GM12801 (cell line): ENCODE data around the gene SBK2.

Source experiments
- CTCF ChIP-seq: IDR thresholded peaks from one replicate; pipeline ENCODE4 v1.5.1; 2011; ENCODE audit warnings: control low read depth; ENCODE audit not compliant: insufficient read length; ENCODE audit errors: extremely low read depth

SBK2 gene

DNA sequence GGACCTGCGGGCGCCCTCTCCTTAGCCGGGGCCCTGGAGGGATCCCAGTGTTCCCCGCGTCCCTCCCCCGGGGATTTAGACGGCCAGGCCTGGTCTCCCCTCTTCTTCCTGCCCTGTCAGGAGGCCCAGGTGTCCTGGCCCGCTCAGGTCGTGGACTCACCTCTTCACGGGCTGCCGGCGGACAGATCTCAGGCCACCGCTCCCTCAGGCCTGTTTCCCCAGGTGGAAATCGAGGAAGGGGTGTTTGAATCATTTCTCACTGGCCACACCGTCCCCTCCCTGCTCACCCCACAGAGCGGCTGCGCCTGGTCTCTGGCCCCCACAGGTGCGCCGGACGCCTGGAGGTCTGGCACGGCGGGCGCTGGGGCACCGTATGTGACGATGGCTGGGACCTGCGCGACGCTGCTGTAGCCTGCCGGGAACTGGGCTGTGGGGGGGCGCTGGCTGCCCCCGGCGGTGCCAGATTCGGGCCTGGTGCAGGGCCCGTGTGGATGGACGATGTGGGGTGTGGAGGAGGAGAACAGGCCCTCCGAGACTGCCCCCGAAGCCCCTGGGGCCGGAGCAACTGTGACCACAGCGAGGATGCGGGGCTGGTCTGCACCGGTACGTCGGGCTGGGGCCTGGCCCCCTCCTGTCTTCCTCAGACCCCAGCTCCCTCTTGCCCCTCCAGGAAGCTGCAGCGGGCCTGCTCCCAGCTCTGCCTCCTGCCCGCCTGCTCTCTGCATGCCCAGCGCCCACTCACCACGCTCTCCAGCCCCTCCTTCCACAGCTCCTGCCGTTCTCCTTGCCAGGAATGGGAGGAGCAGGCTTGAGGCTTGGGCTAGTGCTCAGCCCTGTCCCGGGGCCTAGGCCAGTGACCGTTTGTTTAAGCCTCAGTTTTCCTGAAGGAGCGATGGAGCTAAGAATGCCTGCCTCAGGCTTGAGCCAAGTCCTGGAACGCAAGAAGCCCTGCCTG is 46.2 kb downstream of the SBK2 start:
- TF ChIP-seq CTCF: no peak

- no peak for TF ChIP-seq CTCF
These were observed 47.0 kb downstream of the SBK2 start for GRCh38 chr19:55489711-55490477.

- TF ChIP-seq CTCF: no peak
These were observed 47.8 kb downstream of the SBK2 start for GRCh38 chr19:55488986-55489710.

DNA sequence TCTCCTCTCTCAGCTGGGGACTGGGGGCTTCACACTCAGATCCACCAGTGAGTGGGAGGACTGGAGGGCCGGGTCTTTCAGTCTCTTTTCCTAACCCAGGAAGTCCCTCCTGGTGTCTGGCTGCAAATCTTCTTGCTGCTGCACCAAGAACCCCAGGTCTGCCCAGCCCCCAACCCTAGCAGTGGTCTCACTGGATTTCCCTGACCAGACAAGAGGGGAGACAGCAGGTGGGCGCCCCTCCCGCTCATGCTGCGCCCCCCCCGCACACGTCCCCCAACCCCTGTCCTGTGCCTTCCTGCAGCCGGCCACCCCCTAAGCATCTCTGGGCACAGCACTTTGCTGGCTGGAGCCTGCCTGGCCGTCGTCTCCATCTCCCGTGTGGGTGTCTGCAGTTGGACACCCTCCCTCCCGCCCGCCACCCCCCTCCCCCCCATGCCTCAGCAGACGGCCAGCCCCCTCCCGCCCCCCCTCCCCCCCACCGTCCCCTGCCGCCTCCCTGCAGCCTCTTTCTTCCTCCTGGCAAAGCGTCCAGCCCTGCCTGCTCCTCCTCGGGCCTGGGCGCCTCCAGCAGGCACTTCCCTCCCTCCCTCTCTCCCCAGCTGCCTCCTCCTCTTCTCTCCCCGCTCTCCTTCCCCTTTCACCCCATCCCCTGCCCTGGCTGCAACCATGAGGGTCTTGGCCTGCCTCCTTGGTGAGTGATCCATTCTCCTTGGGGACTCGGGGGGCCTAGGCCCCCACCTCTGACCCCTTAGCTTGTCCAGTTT is 48.8 kb downstream of the SBK2 start, which contains the start of gene SSC5D:
TSS of gene SSC5D (plus strand) at position 513 of the 764 bp plus-strand sequence. CDS start at position 667, 154 bp downstream.
- TF ChIP-seq CTCF: no peak

DNA sequence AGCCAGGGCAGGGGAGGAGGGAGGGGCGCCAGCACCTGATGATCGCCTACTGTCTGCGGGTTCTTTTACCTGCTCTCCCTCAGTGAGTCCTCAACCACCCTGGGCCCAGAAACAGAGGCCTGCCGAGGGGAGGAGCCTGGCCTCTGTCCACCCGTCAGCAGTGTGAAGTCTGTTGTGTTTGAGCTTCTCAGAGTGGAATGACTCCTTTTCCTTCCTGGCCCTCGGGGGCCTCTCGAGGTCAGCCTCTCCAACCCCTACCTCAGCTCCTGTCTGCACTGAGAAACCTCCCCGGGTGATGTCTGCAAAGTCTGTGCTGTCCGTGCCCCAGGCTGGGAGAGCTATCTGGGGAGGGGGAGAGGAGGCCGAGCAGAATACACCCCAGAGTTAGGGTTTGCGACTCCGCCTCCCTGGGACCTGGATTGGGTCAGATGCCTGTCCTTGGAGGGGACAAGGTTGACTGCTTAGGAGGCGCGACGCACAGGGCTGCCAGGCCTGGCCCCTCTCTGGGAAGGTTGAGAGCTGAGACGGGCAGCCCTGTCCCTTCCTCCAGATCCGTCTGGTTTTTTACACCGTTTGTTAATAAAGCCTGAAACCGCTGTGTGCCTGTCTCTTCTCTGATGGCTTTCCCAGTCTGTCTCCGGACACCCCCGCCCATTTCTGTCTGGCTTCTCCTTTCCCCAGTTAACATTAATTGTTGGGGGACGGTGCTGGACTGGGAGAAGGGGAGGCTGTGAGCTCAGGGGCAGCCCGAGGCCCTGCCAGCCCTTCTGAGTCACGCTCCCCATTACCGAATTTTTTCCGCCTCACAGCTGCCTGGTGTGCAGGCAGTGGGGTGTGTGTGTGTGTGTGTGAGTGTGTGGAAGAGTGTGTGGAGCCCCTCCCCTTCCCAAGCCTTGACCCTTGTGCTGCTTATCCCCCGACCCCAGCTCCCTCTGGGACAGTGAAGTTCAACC is 49.7 kb downstream of the SBK2 start:
- TF ChIP-seq CTCF: no peak
